22Rv1 (cell line): Measurements from ENCODE around the gene SRP72.
"Not testable (repeated sequence)": the region's sequence is repeated elsewhere in the genome, so short reads cannot be mapped to it uniquely, and the experiment has no call there.

Experiments used
- H3K27ac ChIP-seq: fragments of 450-650 bp; 2 replicates; pipeline ENCODE4 v1.5.1; 2017
- ZFX ChIP-seq: fragments of 450-650 bp; IDR thresholded peaks from 2 replicates; pipeline ENCODE4 v1.6.1; 2017; ENCODE audit warnings: antibody characterized with exemption, borderline replicate concordance
- TF ChIP-seq, protein P1 (sequence below): fragments of 450-650 bp; IDR thresholded peaks from 2 replicates; pipeline ENCODE4 v1.5.1; 2017; ENCODE audit warnings: mild to moderate bottlenecking

Gene SRP72

DNA sequence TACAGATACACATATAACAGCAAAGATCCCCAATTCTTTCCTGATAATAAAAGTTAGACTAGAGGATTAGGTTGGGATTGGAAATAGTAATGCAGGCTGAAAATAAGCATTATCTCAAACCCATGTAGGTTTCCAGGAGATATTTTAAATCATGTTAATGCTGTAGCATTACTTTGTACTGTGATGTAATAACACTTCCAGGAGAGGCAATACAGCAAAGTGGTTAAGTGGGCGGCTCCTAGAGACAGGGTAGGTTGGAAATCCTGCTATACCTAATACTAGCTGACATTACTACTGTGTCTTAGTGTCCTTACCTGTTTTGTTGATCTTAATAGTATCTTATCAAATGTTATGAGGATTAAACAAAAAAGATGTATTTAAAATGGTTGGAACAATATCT lies 21.7 kb upstream of the SRP72 start:
- H3K27ac ChIP-seq = no peak overlapping the region
- no peak for TF ChIP-seq ZFX
- TF ChIP-seq, protein P1, sequence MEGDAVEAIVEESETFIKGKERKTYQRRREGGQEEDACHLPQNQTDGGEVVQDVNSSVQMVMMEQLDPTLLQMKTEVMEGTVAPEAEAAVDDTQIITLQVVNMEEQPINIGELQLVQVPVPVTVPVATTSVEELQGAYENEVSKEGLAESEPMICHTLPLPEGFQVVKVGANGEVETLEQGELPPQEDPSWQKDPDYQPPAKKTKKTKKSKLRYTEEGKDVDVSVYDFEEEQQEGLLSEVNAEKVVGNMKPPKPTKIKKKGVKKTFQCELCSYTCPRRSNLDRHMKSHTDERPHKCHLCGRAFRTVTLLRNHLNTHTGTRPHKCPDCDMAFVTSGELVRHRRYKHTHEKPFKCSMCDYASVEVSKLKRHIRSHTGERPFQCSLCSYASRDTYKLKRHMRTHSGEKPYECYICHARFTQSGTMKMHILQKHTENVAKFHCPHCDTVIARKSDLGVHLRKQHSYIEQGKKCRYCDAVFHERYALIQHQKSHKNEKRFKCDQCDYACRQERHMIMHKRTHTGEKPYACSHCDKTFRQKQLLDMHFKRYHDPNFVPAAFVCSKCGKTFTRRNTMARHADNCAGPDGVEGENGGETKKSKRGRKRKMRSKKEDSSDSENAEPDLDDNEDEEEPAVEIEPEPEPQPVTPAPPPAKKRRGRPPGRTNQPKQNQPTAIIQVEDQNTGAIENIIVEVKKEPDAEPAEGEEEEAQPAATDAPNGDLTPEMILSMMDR = no peak

DNA sequence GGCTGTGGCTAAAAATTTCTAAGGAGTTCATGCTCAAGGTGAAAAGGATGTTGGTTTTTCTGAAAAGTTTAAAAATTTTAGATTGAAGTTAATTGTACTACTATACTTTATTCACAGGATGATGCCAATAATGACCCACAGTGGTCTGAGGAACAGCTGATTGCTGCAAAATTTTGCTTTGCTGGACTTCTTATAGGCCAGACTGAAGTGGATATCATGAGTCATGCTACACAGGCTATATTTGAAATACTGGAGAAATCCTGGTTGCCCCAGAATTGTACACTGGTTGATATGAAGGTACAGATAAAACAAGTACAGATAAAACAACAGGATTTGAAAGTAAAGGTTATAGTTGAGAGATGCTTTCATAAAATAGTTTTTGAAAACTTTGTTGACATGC lies 19.1 kb upstream of the SRP72 start:
- no peak overlapping the region for H3K27ac ChIP-seq
- TF ChIP-seq ZFX = no peak
- TF ChIP-seq, protein P1 = no peak

DNA sequence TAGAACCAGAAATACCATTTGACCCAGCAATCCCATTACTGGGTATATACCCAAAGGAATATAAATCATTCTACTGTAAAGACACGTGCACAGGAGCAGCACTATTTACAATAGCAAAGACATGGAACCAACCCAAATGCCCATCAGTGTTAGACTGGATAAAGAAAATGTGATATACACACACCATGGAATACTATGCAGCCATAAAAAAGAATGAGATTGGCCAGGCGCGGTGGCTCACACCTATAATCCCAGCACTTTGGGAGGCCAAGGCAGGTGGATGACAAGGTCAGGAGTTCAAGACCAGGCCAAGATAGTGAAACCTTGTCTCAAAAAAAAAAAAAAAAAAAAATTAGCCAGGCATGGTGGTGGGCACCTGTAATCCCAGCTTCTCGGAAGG lies 17.9 kb upstream of the SRP72 start:
- H3K27ac ChIP-seq = not testable (repeated sequence)

DNA sequence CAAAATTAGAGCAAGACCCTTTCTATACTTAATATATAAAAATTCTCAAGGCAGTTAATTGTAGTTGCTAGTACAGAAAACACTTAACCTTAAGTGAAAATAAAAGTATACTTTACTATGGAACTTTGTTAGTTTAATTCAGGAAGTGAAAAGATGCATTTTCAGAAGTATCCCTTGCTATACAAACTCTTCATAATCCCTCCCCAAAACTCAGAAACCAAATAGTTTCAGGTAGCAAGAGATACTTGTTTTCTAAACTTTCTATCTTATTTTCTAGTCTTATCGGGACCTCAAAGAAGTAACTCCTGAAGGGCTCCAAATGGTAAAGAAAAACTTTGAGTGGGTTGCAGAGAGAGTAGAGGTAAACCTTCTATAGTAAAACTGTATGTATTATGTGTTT lies 17.1 kb upstream of the SRP72 start:
- TF ChIP-seq ZFX = no peak
- TF ChIP-seq, protein P1 = no peak

GRCh38 chr4:56460085-56460484 lies 7.3 kb upstream of the SRP72 start:
- no peak overlapping the region for H3K27ac ChIP-seq

More for the DNA sequence above, 17.1 kb upstream of the SRP72 start:
- H3K27ac ChIP-seq = no peak overlapping the region

DNA sequence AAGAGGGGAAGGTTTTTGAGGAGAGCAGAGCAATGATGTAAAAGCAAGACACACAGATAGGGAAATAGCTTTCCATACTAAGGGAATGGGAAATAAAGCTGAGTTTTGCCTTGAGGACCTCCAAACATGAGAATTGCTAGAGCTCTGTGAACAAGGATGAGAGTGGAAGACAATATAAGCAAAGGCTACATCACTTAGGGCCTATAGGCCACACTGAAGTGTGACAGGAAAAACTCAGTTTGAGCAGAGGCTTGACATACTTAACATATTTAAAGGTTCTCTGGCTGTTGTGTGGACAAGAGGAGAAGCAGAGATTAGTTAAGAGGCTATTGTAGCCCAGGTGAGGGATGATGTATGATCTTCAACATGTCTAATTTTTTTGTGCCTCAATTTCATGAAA lies 5.3 kb upstream of the SRP72 start:
- no peak for TF ChIP-seq ZFX
- TF ChIP-seq, protein P1 = no peak
- H3K27ac ChIP-seq = no peak overlapping the region

More at GRCh38 chr4:56460085-56460484, 7.3 kb upstream of the SRP72 start:
- TF ChIP-seq ZFX = no peak
- TF ChIP-seq, protein P1 = no peak

- no peak overlapping the region for H3K27ac ChIP-seq
- no peak for TF ChIP-seq ZFX
- TF ChIP-seq, protein P1 = no peak
Measured at GRCh38 chr4:56463711-56464110, 3.7 kb upstream of the SRP72 start.

DNA sequence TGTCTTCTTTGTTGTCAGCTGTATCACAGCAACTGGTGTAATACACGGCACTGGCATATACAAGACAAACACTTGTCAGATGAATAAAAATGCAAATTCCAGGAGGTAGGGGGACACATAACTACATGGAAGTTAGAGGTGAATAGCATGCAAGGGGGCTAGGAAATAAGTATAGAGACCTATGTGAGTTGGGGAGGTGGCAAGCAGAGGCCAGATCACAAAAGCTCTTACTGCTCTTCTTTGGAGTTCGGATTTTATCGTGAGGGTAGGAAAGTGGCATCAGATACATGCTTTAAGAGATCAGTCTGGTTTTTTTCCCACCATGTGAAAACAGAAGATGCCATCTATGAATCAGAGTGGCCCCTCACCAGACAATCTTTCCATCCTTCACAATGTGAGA lies 2.8 kb upstream of the SRP72 start:
- TF ChIP-seq, protein P1 = no peak
- TF ChIP-seq ZFX = no peak
- peak overlapping the region; percentile 96; the same call in 1 of the 2 replicates for H3K27ac ChIP-seq
